OCI-LY7 (cell line): ENCODE measurements around the gene SOWAHC.

ENCODE experiments used
- CTCF ChIP-seq: fragments of 200-600 bp; sonication (generic); conservative IDR thresholded peaks from 2 replicates; pipeline ENCODE4 v1.5.1; 2014; ENCODE audit warnings: mild to moderate bottlenecking, antibody characterized with exemption, low read length, moderate library complexity, mixed read lengths
- EZH2phosphoT487 ChIP-seq: fragments of 200-600 bp; sonication (generic); IDR thresholded peaks from 2 replicates; pipeline ENCODE4 v1.6.1; 2018; ENCODE audit warnings: low read depth, borderline replicate concordance, mild to moderate bottlenecking, mixed run types, antibody characterized with exemption, low read length, moderate library complexity, mixed read lengths

- TF ChIP-seq CTCF = no peak
- no peak for TF ChIP-seq EZH2phosphoT487
These were observed 2.0 kb downstream of the SOWAHC start for GRCh38 chr2:109616184-109616583.
